Measurements from ENCODE around the gene SLC39A11. TPM values are rescaled to one million over a fixed set of nuclear protein-coding genes. Genes with fewer than 3 reads are reported as not detected.

Gene SLC39A11
- total RNA-seq, 1 experiment from 2014 or later = 15.8 TPM

DNA sequence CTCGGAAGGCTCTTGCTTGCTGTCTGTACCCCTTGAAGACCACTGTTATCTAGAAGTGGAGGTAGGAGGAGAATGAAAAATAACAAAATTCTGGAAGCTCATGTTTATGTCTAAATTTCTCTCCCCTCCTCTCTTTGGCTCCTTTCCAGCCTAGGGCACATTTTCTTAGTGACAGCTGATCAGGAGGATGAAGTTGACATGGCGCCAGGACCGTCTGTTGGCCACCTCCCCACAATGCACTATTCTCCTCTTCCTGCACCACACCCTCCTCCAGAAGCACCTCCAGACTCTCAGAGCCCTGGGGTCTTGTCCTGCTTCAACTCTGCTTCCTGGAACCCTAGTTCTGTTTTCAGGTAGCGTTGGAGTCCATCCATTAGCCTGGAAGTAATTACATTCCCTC lies 46.8 kb upstream of the SLC39A11 start:
- no TSS peak for BruUV-seq (replicated peaks)
- Mint-ChIP-seq H3K27ac (ENCODE audit: low read depth, unreplicated experiment) (no peak overlapping the region), H3K27me3 (ENCODE audit: insufficient read depth, unreplicated experiment) (peaks cover 34% of the 10 kb centered on the region), H3K4me1 (ENCODE audit: insufficient read depth, unreplicated experiment) (peaks cover 8% of the 10 kb centered on the region), H3K9me3 (ENCODE audit: unreplicated experiment) (peaks cover 5% of the 10 kb centered on the region), H3K4me3 (ENCODE audit: unreplicated experiment) (no peak overlapping the region), H3K36me3 (ENCODE audit: insufficient read depth, unreplicated experiment) (no peaks in the 10 kb centered on the region)
- TF ChIP-seq, protein P1, sequence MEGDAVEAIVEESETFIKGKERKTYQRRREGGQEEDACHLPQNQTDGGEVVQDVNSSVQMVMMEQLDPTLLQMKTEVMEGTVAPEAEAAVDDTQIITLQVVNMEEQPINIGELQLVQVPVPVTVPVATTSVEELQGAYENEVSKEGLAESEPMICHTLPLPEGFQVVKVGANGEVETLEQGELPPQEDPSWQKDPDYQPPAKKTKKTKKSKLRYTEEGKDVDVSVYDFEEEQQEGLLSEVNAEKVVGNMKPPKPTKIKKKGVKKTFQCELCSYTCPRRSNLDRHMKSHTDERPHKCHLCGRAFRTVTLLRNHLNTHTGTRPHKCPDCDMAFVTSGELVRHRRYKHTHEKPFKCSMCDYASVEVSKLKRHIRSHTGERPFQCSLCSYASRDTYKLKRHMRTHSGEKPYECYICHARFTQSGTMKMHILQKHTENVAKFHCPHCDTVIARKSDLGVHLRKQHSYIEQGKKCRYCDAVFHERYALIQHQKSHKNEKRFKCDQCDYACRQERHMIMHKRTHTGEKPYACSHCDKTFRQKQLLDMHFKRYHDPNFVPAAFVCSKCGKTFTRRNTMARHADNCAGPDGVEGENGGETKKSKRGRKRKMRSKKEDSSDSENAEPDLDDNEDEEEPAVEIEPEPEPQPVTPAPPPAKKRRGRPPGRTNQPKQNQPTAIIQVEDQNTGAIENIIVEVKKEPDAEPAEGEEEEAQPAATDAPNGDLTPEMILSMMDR (IDR thresholded peaks at IDR 0.05; ENCODE audit: unreplicated experiment) = no peak
- intact Hi-C loops (cut with micrococcal nuclease) = no loop called here
- ChIA-PET POLR2A (interaction anchor here (1.6 kb wide), 1 partner anchor 44 kb away, joined by 3 read pairs; no protein-coding TSS in a partner anchor), CTCF (interaction anchor here (0.5 kb wide), 1 partner anchor 11 kb away, joined by 4 read pairs; no protein-coding TSS in a partner anchor)
- DNase-seq (ENCODE audit: unreplicated experiment) = no peak

DNA sequence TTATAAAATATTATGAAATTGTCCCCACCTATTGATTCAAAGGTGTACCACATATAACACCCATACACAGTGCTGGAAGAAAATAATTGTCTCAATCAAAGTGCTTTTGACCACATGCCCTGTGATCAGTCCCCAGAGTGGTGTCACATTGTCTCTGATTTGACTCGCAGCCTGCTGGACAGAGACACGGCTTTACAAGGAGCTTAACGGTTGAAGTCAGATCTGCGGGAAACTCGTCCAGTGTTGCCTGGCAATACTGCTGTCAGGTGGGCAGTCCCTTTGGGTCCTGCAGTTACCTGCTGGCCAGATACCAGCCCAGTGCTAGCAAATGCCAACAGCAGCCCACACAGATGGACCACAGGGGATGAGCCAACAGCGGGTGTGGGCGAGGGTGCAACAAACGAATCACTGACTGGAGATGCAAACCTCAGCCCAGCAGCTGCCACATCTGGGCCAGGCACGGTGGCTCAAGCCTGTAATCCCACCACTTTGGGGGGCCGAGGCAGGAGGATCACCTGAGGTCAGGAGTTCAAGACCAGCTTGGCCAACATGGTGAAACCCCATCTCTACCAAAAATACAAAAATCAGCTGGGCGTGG lies 46.2 kb upstream of the SLC39A11 start:
- ChIA-PET CTCF (interaction anchor here (0.5 kb wide), 1 partner anchor 11 kb away, joined by 4 read pairs; no protein-coding TSS in a partner anchor), POLR2A (no interaction called here)
- H3K27me3 Mint-ChIP-seq (ENCODE audit: insufficient read depth, unreplicated experiment) = peaks cover 34% of the 10 kb centered on the region
- no peaks in the 10 kb centered on the region for H3K36me3 Mint-ChIP-seq (ENCODE audit: insufficient read depth, unreplicated experiment)
- H3K9me3 Mint-ChIP-seq (ENCODE audit: unreplicated experiment) = no peaks in the 10 kb centered on the region
- TF ChIP-seq, protein P1 (IDR thresholded peaks at IDR 0.05; ENCODE audit: unreplicated experiment) = no peak
- DNase-seq (ENCODE audit: unreplicated experiment) = no peak
- intact Hi-C loops (cut with micrococcal nuclease) = no loop called here
- peaks cover 8% of the 10 kb centered on the region for H3K4me1 Mint-ChIP-seq (ENCODE audit: insufficient read depth, unreplicated experiment)
- no peak overlapping the region for H3K27ac Mint-ChIP-seq (ENCODE audit: low read depth, unreplicated experiment)
- no TSS peak for BruUV-seq (replicated peaks)
- H3K4me3 Mint-ChIP-seq (ENCODE audit: unreplicated experiment) = no peak overlapping the region

DNA sequence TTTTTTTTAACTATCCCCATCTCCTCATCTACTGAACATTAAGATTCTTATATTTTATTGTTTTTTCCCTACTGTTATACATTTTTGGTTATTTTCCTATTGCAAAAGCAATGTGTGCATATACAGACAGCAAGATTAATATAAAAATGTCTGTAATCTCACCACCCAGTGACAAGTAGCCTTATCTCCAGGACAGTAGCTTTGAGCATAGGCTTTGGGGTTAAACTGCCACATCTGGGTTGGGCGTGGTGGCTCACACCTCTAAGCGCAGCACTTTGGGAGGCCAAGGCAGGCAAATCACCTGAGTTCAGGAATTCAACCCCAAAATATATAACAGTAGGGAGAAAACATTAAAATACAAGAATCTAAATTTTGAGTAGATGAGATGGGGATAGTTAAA lies 44.9 kb upstream of the SLC39A11 start:
- Mint-ChIP-seq H3K27ac (ENCODE audit: low read depth, unreplicated experiment) (no peak overlapping the region), H3K4me1 (ENCODE audit: insufficient read depth, unreplicated experiment) (no peaks in the 10 kb centered on the region), H3K9me3 (ENCODE audit: unreplicated experiment) (no peaks in the 10 kb centered on the region), H3K27me3 (ENCODE audit: insufficient read depth, unreplicated experiment) (peaks cover 34% of the 10 kb centered on the region), H3K36me3 (ENCODE audit: insufficient read depth, unreplicated experiment) (no peaks in the 10 kb centered on the region), H3K4me3 (ENCODE audit: unreplicated experiment) (no peak overlapping the region)
- no peak for DNase-seq (ENCODE audit: unreplicated experiment)
- CTCF ChIA-PET = no interaction called here
- intact Hi-C loops (cut with micrococcal nuclease) = no loop called here
- no TSS peak for BruUV-seq (replicated peaks)
- TF ChIP-seq, protein P1 (IDR thresholded peaks at IDR 0.05; ENCODE audit: unreplicated experiment) = no peak
- POLR2A ChIA-PET = no interaction called here

DNA sequence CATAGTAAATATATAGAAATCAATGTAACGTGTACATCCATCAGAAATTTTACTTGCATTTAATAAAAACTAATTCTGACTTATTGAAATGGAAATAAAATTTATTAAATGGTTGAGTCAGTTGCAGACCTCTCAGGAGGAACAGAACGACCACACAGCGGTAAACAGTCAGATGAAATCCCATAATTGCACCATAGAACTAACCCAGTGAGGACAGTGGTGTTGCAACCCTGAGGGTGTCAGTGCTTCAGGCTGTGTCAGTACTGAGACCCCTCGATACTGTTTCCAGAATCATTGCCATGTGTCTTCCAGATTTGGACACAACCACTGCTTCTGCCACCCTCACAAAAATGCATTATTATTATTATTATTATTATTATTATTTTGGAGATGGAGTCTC lies 43.3 kb upstream of the SLC39A11 start:
- no peak for DNase-seq (ENCODE audit: unreplicated experiment)
- ChIA-PET CTCF (no interaction called here), POLR2A (interaction anchor here (0.7 kb wide), 1 partner anchor 12 kb away, joined by 3 read pairs; no protein-coding TSS in a partner anchor)
- intact Hi-C loops (cut with micrococcal nuclease) = no loop called here
- TF ChIP-seq, protein P1 (IDR thresholded peaks at IDR 0.05; ENCODE audit: unreplicated experiment) = no peak
- no peak overlapping the region for H3K4me3 Mint-ChIP-seq (ENCODE audit: unreplicated experiment)
- peaks cover 29% of the 10 kb centered on the region for H3K27me3 Mint-ChIP-seq (ENCODE audit: insufficient read depth, unreplicated experiment)
- H3K27ac Mint-ChIP-seq (ENCODE audit: low read depth, unreplicated experiment) = no peak overlapping the region
- no peaks in the 10 kb centered on the region for H3K9me3 Mint-ChIP-seq (ENCODE audit: unreplicated experiment)
- no peaks in the 10 kb centered on the region for H3K36me3 Mint-ChIP-seq (ENCODE audit: insufficient read depth, unreplicated experiment)
- H3K4me1 Mint-ChIP-seq (ENCODE audit: insufficient read depth, unreplicated experiment) = no peaks in the 10 kb centered on the region
- no TSS peak for BruUV-seq (replicated peaks)
